BLaER1 treated with 17β-estradiol and CSF1 and Interleukin-3, amounts not matched to agents 10 nM and 100 nM (cell line): ENCODE measurements around the gene ATXN1.
"Not testable (repeated sequence)": the region's sequence is repeated elsewhere in the genome, so short reads cannot be mapped to it uniquely, and the experiment has no call there.

Experiments used
- H3K27ac ChIP-seq, 11 experiments: shearing (Covaris generic); formaldehyde crosslinking; 2 replicates each; pipeline ENCODE4 v1.8.1; 2022
- H3K27me3 ChIP-seq, 11 experiments: shearing (Covaris generic); formaldehyde crosslinking; 2 replicates each; pipeline ENCODE4 v1.8.1; 2022
- H3K36me3 ChIP-seq, 11 experiments: shearing (Covaris generic); formaldehyde crosslinking; 2 replicates each; pipeline ENCODE4 v1.8.1; 2022
- H3K4me1 ChIP-seq, 10 experiments: shearing (Covaris generic); formaldehyde crosslinking; 2 replicates each; pipeline ENCODE4 v1.8.1; 2022
- H3K4me2 ChIP-seq, 11 experiments: shearing (Covaris generic); formaldehyde crosslinking; 2 replicates each; pipeline ENCODE4 v1.8.1; 2022
- H3K4me3 ChIP-seq, 10 experiments: shearing (Covaris generic); formaldehyde crosslinking; 2 replicates each; pipeline ENCODE4 v1.8.1; 2022
- H3K9ac ChIP-seq, 11 experiments: shearing (Covaris generic); formaldehyde crosslinking; 2 replicates each; pipeline ENCODE4 v1.8.1; 2022
- H3K9me3 ChIP-seq, 11 experiments: shearing (Covaris generic); formaldehyde crosslinking; replicated peaks in 1 of 11; 2 replicates each; pipeline ENCODE4 v1.8.1; 2022
- H4K20me1 ChIP-seq, 11 experiments: shearing (Covaris generic); formaldehyde crosslinking; 2 replicates each; pipeline ENCODE4 v1.8.1; 2022
- Cebpa-rat ChIP-seq, 11 experiments: shearing (Covaris generic); IDR thresholded peaks; 2 replicates each; pipeline ENCODE4 v1.8.1; 2022

The ATXN1 gene

DNA sequence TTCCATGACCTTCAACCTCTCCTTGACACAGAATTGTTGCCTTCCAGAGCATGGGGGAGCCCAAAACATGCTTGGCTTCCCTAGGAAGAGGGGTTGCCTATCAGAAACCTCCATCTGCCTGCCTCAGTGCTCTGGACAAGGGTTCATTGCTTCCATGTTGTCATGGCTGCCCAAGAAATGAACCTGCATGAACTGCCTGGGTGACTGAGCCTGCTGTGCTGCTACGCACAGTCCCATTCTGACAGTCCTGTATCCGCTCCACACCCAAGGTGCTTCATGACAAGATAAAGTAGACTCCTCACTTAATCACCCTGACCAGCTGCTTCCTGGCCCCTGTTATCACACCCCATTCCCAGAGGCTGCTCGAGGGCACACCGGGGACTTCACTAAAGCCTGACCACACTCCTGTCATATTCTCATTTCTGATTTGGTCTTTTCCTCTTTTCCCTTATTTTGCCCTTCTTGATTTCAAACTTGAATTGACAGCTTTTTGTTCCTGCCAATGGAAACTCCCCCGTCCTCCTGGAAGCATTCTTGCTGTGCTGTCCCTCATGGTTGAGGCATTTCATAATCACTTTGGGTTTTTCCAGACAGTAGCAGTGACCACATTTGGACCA is 491.0 kb downstream of the ATXN1 start:
- Histone ChIP-seq H3K9me3 (peaks cover 0 to 5% (median 0%) of the 10 kb centered on the region in 11 experiments; a peak in 1 of 22 replicates), H3K27ac (peak overlapping the region in 4 of 11 experiments; percentile 2 to 20 (median 10); a peak in 5 of 22 replicates), H3K36me3 (no peaks in the 10 kb centered on the region), H3K4me2 (peak overlapping the region in 9 of 11 experiments; percentile 3 to 54 (median 32); a peak in 15 of 22 replicates), H3K9ac (no peak overlapping the region), H4K20me1 (peaks cover 0 to 5% (median 0%) of the 10 kb centered on the region in 11 experiments; a peak in 1 of 22 replicates), H3K27me3 (peaks cover 0 to 31% (median 6%) of the 10 kb centered on the region in 11 experiments; a peak in 11 of 22 replicates), H3K4me1 (peaks cover 16 to 77% (median 61%) of the 10 kb centered on the region in 10 experiments), H3K4me3 (no peak overlapping the region)
- TF ChIP-seq Cebpa-rat (IDR thresholded peaks at IDR 0.05) = no peak

DNA sequence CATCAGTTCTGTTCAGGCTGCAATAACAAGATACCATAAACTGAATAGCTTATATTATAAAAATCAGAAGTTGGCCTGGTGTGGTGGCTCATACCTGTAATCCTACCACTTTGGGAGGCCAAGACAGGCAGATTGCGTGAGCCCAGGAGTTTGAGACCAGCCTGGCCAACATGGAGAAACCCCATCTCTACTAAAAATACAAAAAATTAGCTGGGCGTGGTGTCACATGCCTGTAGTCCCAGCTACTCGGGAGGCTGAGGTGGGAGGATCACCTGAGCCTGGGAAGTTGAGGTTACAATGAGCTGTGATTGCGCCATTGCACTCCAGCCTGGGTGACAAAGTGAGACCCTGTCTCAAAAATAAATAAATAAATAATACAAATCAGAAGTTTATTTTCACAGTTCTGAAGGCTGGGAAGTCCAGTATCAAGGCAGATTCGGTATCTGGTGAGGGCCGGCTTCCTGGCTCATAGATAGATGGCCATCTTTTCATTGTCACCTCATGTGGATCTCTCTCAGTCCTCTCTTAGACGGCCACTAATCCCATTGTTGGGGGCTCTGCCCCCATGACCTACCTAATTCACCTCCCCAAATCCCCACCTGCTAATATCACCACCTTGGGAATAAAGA is 491.7 kb downstream of the ATXN1 start:
- Histone ChIP-seq H3K4me1 (peaks cover 16 to 75% (median 58%) of the 10 kb centered on the region in 10 experiments), H3K27ac (peak overlapping the region in 3 of 11 experiments; percentile 3 to 20 (median 17); a peak in 3 of 22 replicates), H3K27me3 (peaks cover 0 to 37% (median 11%) of the 10 kb centered on the region in 11 experiments; a peak in 11 of 22 replicates), H3K4me2 (peak overlapping the region in 6 of 11 experiments; percentile 3 to 54 (median 34); a peak in 10 of 22 replicates)
- H3K36me3 ChIP-seq, H3K4me3 ChIP-seq, H4K20me1 ChIP-seq, H3K9me3 ChIP-seq, H3K9ac ChIP-seq: not testable (repeated sequence)

- H3K36me3 ChIP-seq = no peaks in the 10 kb centered on the region
- H3K9me3 ChIP-seq = peaks cover 0 to 5% (median 0%) of the 10 kb centered on the region in 11 experiments; a peak in 1 of 22 replicates
- H3K27ac ChIP-seq = peak overlapping the region in 10 of 11 experiments; percentile 51 to 92 (median 85); a peak in 20 of 22 replicates
- TF ChIP-seq Cebpa-rat (IDR thresholded peaks at IDR 0.05) = peak in 1 of 11 experiments; percentile 17; a peak in 1 of 22 replicates
- peak overlapping the region; percentile 32 to 69 (median 50); a peak in 17 of 20 replicates for H3K4me3 ChIP-seq
- H3K4me1 ChIP-seq = peaks cover 16 to 56% (median 39%) of the 10 kb centered on the region in 10 experiments
- H3K9ac ChIP-seq = peak overlapping the region; percentile 15 to 82 (median 72); a peak in 21 of 22 replicates
- peaks cover 0 to 37% (median 11%) of the 10 kb centered on the region in 11 experiments; a peak in 11 of 22 replicates for H3K27me3 ChIP-seq
- H3K4me2 ChIP-seq = peak overlapping the region; percentile 84 to 94 (median 90)
- peaks cover 0 to 5% (median 0%) of the 10 kb centered on the region in 11 experiments; a peak in 1 of 22 replicates for H4K20me1 ChIP-seq
Observed at GRCh38 chr6:16267428-16268263, 493.6 kb downstream of the ATXN1 start.

GRCh38 chr6:16265351-16266341 is 495.6 kb downstream of the ATXN1 start:
- Histone ChIP-seq H3K36me3 (no peaks in the 10 kb centered on the region), H3K9ac (no peak overlapping the region), H3K4me1 (peaks cover 16 to 51% (median 39%) of the 10 kb centered on the region in 10 experiments), H3K27ac (peak overlapping the region in 2 of 11 experiments; percentile 27 to 29; a peak in 1 of 22 replicates), H3K4me2 (peak overlapping the region in 8 of 11 experiments; percentile 84 to 94 (median 89); a peak in 16 of 22 replicates), H3K27me3 (peaks cover 0 to 32% (median 11%) of the 10 kb centered on the region in 11 experiments; a peak in 11 of 22 replicates), H4K20me1 (peaks cover 0 to 5% (median 0%) of the 10 kb centered on the region in 11 experiments; a peak in 1 of 22 replicates), H3K9me3 (peaks cover 0 to 5% (median 0%) of the 10 kb centered on the region in 11 experiments; a peak in 1 of 22 replicates), H3K4me3 (no peak overlapping the region)
- no peak for TF ChIP-seq Cebpa-rat (IDR thresholded peaks at IDR 0.05)

- no peak overlapping the region for H3K9ac ChIP-seq
- H3K4me2 ChIP-seq = peak overlapping the region in 7 of 11 experiments; percentile 84 to 94 (median 88); a peak in 9 of 22 replicates
- no peak overlapping the region for H3K27ac ChIP-seq
- peaks cover 0 to 5% (median 0%) of the 10 kb centered on the region in 11 experiments; a peak in 1 of 22 replicates for H3K9me3 ChIP-seq
- no peak for TF ChIP-seq Cebpa-rat (IDR thresholded peaks at IDR 0.05)
- no peak overlapping the region for H3K4me3 ChIP-seq
- no peaks in the 10 kb centered on the region for H3K36me3 ChIP-seq
- peaks cover 16 to 44% (median 31%) of the 10 kb centered on the region in 10 experiments for H3K4me1 ChIP-seq
- H4K20me1 ChIP-seq = peaks cover 0 to 5% (median 0%) of the 10 kb centered on the region in 11 experiments; a peak in 1 of 22 replicates
- H3K27me3 ChIP-seq = peaks cover 0 to 25% (median 11%) of the 10 kb centered on the region in 11 experiments; a peak in 11 of 22 replicates
Observed at GRCh38 chr6:16264785-16265184, 496.5 kb downstream of the ATXN1 start.

DNA sequence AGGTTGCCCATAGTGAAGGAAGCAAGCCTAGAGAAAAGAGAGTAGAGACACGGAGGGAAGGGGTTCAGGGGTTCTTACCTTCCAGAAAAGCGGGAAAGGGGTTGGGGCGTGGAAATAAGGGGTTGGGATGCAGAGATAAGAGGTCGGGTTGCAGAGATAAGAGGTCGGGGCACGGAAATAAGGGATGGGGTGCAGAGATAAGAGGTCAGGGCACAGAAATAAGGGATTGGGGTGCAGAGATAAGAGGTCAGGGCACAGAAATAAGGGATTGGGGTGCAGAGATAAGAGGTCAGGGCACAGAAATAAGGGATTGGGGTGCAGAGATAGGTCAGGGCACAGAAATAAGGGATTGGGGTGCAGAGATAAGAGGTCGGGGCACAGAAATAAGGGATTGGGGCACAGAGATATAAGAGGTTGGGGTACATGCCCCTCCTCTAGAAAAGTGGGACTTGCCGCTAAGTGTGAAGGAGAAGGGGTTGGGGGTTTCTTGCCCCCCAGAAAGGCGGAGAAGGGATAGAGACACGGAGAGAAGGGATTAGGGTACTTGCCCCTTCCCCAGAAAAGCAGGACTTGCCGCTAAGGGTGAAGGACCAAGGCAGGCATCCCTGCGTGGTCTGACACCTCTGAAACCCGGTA is 497.7 kb downstream of the ATXN1 start:
- not testable (repeated sequence) for H3K9me3 ChIP-seq, H3K36me3 ChIP-seq, H3K4me3 ChIP-seq, H4K20me1 ChIP-seq, H3K27ac ChIP-seq, H3K9ac ChIP-seq, H3K4me2 ChIP-seq
- Histone ChIP-seq H3K27me3 (peaks cover 0 to 25% (median 11%) of the 10 kb centered on the region in 11 experiments; a peak in 11 of 22 replicates), H3K4me1 (peaks cover 16 to 34% (median 31%) of the 10 kb centered on the region in 10 experiments)

DNA sequence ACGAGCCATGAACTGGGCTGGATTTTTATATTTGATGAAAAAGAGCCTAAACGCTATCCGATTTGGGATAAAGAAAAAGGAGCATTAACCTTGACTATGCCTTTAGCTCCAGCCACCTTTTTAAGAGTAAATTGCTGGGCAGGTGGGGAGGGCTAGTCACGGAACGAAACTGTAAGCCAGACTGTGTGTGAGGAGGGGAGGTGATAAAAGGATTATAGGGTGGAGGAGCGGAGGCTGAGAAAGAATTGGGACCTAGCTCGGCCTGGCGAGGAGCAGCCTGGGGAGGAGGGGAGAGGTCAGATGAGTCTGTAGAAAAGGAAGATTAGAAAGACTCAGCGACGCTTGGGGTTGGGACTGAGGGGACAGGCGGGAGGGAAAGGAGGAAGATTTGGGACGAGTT is 498.5 kb downstream of the ATXN1 start:
- Histone ChIP-seq H3K4me1 (peaks cover 9 to 26% (median 23%) of the 10 kb centered on the region in 10 experiments), H3K27me3 (peaks cover 0 to 25% (median 11%) of the 10 kb centered on the region in 11 experiments; a peak in 11 of 22 replicates)
- not testable (repeated sequence) for H3K9ac ChIP-seq, H3K4me2 ChIP-seq, H3K27ac ChIP-seq, H3K9me3 ChIP-seq, H3K36me3 ChIP-seq, H3K4me3 ChIP-seq, H4K20me1 ChIP-seq

- H3K9ac ChIP-seq, H3K36me3 ChIP-seq, H3K9me3 ChIP-seq, H4K20me1 ChIP-seq, H3K27ac ChIP-seq, H3K4me2 ChIP-seq, H3K4me3 ChIP-seq: not testable (repeated sequence)
- H3K27me3 ChIP-seq = peaks cover 0 to 16% (median 8%) of the 10 kb centered on the region in 11 experiments; a peak in 11 of 22 replicates
- H3K4me1 ChIP-seq = peaks cover 0 to 13% (median 6%) of the 10 kb centered on the region in 10 experiments; a peak in 15 of 20 replicates
Observed at GRCh38 chr6:16260602-16261001, 500.7 kb downstream of the ATXN1 start.

- not testable (repeated sequence) for H3K27me3 ChIP-seq, H3K9me3 ChIP-seq, H4K20me1 ChIP-seq, H3K9ac ChIP-seq, H3K4me1 ChIP-seq, H3K36me3 ChIP-seq, H3K4me2 ChIP-seq, H3K27ac ChIP-seq, H3K4me3 ChIP-seq
Observed at GRCh38 chr6:16259604-16260003, 501.7 kb downstream of the ATXN1 start.
